Activated naive CD4-positive, alpha-beta T cell treated with anti-CD3 and anti-CD28 coated beads, Interleukin-2, amount 10 ng/mL, durations not matched to agents 7 days and 5 days (primary cell): Measurements from ENCODE around the gene AGMO.
"Not testable (repeated sequence)": the region's sequence is repeated elsewhere in the genome, so short reads cannot be mapped to it uniquely, and the experiment has no call there.

Source experiments
- CTCF ChIA-PET: fragments of 350-600 bp; sonication (Branson Sonifier 250); formaldehyde crosslinking; loops from one replicate; lab custom pipeline; 2021; ENCODE audit warnings: antibody characterized with exemption; lab: Charles Lee
- DNase-seq: peaks from one replicate; pipeline ENCODE4 v3.0.0-alpha.2; 2020
- H3K27ac Mint-ChIP-seq: one replicate; pipeline ENCODE4 v1.8.0; 2021; ENCODE audit warnings: mild to moderate bottlenecking, moderate library complexity, mixed read lengths
- H3K27me3 Mint-ChIP-seq: one replicate; pipeline ENCODE4 v1.8.0; 2021; ENCODE audit warnings: mild to moderate bottlenecking, mixed read lengths
- H3K36me3 Mint-ChIP-seq: one replicate; pipeline ENCODE4 v1.8.0; 2021; ENCODE audit warnings: mixed read lengths
- H3K4me1 Mint-ChIP-seq: one replicate; pipeline ENCODE4 v1.8.0; 2021; ENCODE audit warnings: mixed read lengths
- H3K4me3 Mint-ChIP-seq: one replicate; pipeline ENCODE4 v1.8.0; 2021; ENCODE audit warnings: mild to moderate bottlenecking, moderate library complexity, mixed read lengths
- H3K9me3 Mint-ChIP-seq: one replicate; pipeline ENCODE4 v1.8.0; 2021; ENCODE audit warnings: mixed read lengths

Gene AGMO

DNA sequence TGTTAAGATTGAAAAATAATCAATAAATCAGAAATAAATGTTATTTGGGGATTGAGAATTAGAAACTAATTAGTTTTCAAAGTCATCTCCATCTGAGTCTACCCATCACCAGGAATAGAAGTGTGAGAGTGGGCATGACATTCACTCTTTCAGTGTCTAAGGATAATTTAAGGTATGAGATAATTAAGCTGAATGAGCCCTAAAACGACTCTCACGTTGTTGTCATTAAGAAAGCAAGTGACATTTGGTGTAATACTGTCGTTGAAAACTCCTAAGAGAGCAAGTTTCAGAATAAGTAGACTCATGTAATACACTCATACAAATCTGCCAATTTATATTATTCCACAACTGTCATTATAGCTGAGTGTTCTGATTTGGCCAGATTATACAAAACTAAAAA is 7.1 kb downstream of the AGMO start:
- Mint-ChIP-seq H3K27me3 (no peaks in the 10 kb centered on the region), H3K4me3 (no peak overlapping the region), H3K27ac (no peak overlapping the region), H3K4me1 (no peaks in the 10 kb centered on the region), H3K9me3 (peaks cover 6% of the 10 kb centered on the region), H3K36me3 (no peaks in the 10 kb centered on the region)
- DNase-seq, result no peak
- CTCF ChIA-PET, result no interaction called here

DNA sequence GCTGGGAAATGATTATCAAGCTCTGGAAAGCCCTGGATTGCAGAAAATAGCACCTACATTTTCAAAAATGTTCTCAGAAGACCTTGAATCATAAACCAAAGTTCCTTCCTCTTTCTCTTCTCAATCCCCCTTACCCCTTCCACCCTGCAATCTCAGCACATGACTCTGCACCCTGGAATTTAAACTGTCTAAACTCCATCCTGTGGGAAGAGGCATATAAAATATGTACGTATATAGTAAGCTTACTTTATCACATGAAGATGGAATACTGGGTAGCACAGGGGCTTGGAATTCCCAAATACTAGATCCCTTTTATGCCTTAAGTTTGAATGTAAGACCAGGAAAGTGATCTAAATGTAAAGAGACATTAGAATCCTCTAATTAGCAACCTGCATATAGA is 7.7 kb downstream of the AGMO start:
- Mint-ChIP-seq H3K36me3 (no peaks in the 10 kb centered on the region), H3K27ac (no peak overlapping the region), H3K4me3 (no peak overlapping the region), H3K27me3 (no peaks in the 10 kb centered on the region), H3K4me1 (no peaks in the 10 kb centered on the region), H3K9me3 (peaks cover 2% of the 10 kb centered on the region)
- CTCF ChIA-PET, result no interaction called here
- no peak for DNase-seq

DNA sequence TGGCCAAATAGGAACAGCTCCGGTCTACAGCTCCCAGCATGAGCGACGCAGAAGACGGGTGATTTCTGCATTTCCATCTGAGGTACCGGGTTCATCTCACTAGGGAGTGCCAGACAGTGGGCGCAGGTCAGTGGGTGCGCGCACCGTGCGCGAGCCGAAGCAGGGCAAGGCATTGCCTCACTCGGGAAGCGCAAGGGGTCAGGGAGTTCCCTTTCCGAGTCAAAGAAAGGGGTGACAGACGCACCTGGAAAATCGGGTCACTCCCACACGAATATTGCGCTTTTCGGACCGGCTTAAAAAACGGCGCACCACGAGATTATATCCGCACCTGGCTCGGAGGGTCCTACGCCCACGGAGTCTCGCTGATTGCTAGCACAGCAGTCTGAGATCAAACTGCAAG is 14.5 kb downstream of the AGMO start:
- CTCF ChIA-PET, H3K4me1 Mint-ChIP-seq, H3K4me3 Mint-ChIP-seq, H3K27me3 Mint-ChIP-seq, H3K36me3 Mint-ChIP-seq, H3K27ac Mint-ChIP-seq, DNase-seq, H3K9me3 Mint-ChIP-seq: not testable (repeated sequence)

DNA sequence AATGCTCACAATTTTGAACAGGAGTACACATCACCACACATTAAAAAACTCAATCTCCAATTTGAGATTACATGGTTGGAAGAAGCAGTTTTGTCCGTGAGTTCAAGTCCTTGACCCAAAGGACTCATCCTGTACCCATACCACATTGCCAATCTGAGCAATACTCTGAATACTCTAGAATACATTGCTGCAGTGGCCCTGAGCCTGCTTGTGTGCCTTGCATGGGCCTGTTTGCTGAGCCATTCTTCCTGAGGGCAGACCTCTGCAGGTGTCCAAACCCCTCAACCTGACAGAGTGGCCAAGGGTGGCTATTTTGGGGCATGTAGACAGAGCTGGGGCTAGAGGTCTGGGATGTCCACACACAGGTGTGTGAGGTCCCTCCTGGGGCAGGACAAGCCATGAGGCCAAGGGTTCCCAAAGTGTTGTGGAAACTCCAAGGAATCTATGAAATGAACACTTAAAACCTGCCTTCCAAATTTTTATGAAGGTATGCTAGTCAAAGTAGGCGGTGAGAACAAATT is 15.5 kb downstream of the AGMO start:
- Mint-ChIP-seq H3K36me3 (no peaks in the 10 kb centered on the region), H3K27me3 (no peaks in the 10 kb centered on the region), H3K27ac (no peak overlapping the region), H3K4me1 (no peaks in the 10 kb centered on the region), H3K4me3 (no peak overlapping the region), H3K9me3 (peaks cover 9% of the 10 kb centered on the region)
- DNase-seq, result no peak
- CTCF ChIA-PET, result no interaction called here

DNA sequence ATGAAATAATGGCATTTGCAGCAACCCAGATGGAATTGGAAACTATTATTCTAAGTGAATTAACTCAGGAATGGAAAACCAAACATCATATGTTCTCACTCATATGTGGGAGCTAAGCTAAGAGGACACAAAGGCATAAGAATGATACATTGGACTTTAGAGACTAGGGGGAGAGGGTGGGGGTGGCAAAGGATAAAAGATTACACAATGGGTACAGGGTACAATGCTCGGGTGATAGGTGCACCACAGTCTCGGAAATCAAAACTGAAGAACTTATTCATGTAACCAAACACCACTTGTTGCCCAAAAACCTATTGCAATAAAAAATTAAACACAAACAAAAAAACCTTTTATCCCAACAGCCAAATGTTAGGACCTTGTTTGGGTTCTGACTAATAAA is 17.8 kb downstream of the AGMO start:
- Mint-ChIP-seq H3K27ac (no peak overlapping the region), H3K9me3 (peaks cover 9% of the 10 kb centered on the region), H3K27me3 (no peaks in the 10 kb centered on the region), H3K4me1 (no peaks in the 10 kb centered on the region), H3K36me3 (no peaks in the 10 kb centered on the region), H3K4me3 (no peak overlapping the region)
- no peak for DNase-seq
- CTCF ChIA-PET, result no interaction called here

- H3K4me1 Mint-ChIP-seq, result no peaks in the 10 kb centered on the region
- CTCF ChIA-PET, result no interaction called here
- H3K36me3 Mint-ChIP-seq, result no peaks in the 10 kb centered on the region
- H3K27ac Mint-ChIP-seq, result no peak overlapping the region
- DNase-seq, result no peak
- H3K4me3 Mint-ChIP-seq, result no peak overlapping the region
- H3K9me3 Mint-ChIP-seq, result peaks cover 9% of the 10 kb centered on the region
- H3K27me3 Mint-ChIP-seq, result no peaks in the 10 kb centered on the region
These were observed 18.6 kb downstream of the AGMO start for GRCh38 chr7:15543256-15543655.

DNA sequence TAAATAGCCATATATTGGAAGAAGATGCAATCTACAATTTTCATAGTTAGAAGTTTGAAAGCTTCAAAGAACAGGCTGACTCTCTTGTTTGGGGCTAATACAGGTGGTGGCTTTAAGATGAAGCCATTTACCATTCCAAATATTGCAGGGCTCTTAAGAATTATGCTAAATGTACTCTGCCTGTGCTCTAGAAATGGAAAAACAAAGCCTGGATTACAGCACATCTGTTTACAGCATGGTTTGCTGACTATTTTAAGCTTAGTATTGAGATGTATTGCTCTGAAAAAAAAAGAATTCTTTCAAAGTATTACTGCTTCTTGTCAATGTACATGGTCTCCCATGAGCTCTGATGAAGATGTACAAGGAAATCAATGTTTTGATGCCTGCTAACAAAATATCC is 34.2 kb downstream of the AGMO start:
- Mint-ChIP-seq H3K27me3 (no peaks in the 10 kb centered on the region), H3K36me3 (no peaks in the 10 kb centered on the region), H3K4me1 (no peaks in the 10 kb centered on the region), H3K27ac (no peak overlapping the region), H3K9me3 (peaks cover 5% of the 10 kb centered on the region), H3K4me3 (no peak overlapping the region)
- no peak for DNase-seq
- CTCF ChIA-PET, result no interaction called here

DNA sequence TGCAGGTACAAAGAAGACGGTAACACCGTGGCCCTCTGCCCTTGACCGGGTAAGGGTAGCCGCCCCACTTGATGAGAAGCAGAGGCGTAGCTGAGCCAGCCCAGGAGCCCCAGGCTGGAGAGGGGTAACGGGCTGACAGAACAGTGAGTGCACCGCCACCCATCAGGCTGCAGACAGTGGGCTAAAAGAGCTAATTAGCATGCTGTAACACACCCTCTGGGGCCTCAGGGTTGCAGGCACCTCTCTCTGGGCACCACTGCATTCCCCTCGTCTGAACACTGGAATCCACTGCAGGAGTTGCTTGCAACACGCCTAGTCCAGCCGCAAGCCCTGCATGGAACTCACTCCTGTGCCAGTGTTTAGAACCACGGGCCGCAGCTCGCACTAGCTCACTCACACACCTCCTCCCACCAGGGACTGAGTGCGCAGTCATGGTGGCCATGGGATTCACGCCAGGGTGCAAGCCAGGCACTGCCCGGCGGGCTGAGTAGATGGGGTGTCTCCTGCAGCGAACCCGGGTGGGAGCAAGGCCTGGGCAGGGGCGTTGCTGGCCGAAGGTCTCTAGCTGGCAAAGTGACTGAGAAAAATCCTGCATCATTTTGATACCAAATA is 36.1 kb downstream of the AGMO start:
- no peak for DNase-seq
- H3K9me3 Mint-ChIP-seq, result peaks cover 7% of the 10 kb centered on the region
- no peaks in the 10 kb centered on the region for H3K4me1 Mint-ChIP-seq
- no peaks in the 10 kb centered on the region for H3K36me3 Mint-ChIP-seq
- H3K27ac Mint-ChIP-seq, result no peak overlapping the region
- H3K27me3 Mint-ChIP-seq, result no peaks in the 10 kb centered on the region
- CTCF ChIA-PET, result no interaction called here
- no peak overlapping the region for H3K4me3 Mint-ChIP-seq

DNA sequence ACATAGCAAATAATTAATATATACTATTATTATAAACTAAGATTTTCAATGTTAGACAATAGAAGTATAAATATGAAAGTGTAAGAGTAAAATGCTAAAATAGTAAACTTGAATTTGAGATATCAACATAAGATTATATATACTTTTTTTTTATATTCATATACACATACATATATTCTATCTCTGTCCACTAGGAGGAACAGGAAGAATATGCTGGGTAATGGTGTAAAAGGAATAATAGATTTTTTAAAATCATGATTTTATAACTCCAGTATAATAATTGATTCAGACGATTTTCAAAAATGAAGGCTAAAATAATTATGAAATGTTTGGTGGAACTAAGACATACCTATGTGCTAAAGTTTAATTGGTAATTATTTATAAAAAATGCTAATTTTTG is 37.7 kb downstream of the AGMO start:
- CTCF ChIA-PET, result no interaction called here
- peaks cover 15% of the 10 kb centered on the region for H3K9me3 Mint-ChIP-seq

GRCh38 chr7:15517865-15518264 is 44.0 kb downstream of the AGMO start:
- CTCF ChIA-PET, H3K4me3 Mint-ChIP-seq, H3K36me3 Mint-ChIP-seq, H3K4me1 Mint-ChIP-seq, H3K27ac Mint-ChIP-seq, H3K27me3 Mint-ChIP-seq, DNase-seq: not testable (repeated sequence)
- H3K9me3 Mint-ChIP-seq, result peaks cover 15% of the 10 kb centered on the region

More for the DNA sequence above, 37.7 kb downstream of the AGMO start:
- DNase-seq, result no peak
- no peak overlapping the region for H3K4me3 Mint-ChIP-seq
- H3K27me3 Mint-ChIP-seq, result no peaks in the 10 kb centered on the region
- no peaks in the 10 kb centered on the region for H3K36me3 Mint-ChIP-seq
- H3K4me1 Mint-ChIP-seq, result no peaks in the 10 kb centered on the region
- no peak overlapping the region for H3K27ac Mint-ChIP-seq

DNA sequence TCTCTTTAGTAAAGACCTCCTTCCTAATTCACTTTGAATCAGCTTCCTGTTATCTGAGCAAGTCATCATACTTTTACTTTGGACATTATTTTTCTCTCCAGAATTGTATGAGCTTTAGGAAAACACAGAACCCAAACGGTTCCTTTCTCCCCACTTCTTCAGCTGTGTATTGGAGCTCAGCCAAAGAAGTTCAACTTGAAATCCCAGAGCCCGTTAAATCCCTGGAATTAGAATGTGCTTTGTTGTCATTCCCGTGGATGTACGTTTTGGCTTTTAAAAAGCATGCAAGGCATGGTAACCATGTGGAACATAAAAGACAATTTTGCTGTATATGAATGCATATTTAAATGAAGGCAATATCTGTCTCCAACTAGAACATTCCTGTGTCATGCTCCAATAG is 46.6 kb downstream of the AGMO start:
- no peak for DNase-seq
- Mint-ChIP-seq H3K27ac (no peak overlapping the region), H3K36me3 (no peaks in the 10 kb centered on the region), H3K4me1 (no peaks in the 10 kb centered on the region), H3K9me3 (peaks cover 8% of the 10 kb centered on the region), H3K4me3 (no peak overlapping the region), H3K27me3 (no peaks in the 10 kb centered on the region)
- CTCF ChIA-PET, result no interaction called here

DNA sequence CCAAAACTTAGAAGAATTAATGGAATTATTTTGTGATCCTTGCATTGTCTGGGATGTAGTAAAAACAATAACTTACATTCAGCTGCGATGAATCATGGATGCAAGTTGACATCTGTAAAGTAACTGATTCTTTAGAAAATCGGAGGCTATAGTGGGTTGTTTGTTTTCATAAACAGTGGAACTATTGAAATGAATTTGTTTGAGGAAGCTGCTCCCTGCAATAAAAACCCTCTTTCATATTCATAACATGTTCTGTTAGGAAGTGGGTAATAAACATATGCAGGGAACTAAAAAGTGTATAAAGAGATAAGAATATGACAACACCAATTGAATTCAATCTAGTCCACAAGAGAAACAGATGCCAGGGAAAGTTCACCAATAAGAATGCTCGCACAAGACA is 53.6 kb downstream of the AGMO start:
- H3K9me3 Mint-ChIP-seq, result peaks cover 2% of the 10 kb centered on the region
- no peak for DNase-seq
- CTCF ChIA-PET, result no interaction called here

DNA sequence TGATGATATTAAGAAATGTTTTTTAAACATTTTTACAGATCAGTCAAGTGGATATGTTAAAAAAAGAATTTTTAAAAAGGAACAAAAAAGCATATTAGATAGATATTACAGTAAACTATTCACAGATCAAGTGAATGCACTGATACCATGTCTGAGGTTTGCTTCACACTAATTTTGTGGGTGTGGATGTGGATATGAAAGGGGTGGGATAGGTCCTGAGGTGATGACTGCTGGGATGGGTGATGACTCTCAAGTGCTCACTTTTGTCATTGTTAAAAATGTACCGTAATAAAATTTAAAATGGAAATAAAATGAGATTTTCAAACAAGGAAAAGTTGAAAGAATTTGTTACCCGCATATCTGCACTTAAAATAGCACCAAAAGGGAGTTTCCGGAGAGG is 54.1 kb downstream of the AGMO start:
- Mint-ChIP-seq H3K36me3 (no peaks in the 10 kb centered on the region), H3K4me1 (no peaks in the 10 kb centered on the region), H3K9me3 (peaks cover 3% of the 10 kb centered on the region), H3K27me3 (no peaks in the 10 kb centered on the region), H3K4me3 (no peak overlapping the region), H3K27ac (no peak overlapping the region)
- no peak for DNase-seq
- CTCF ChIA-PET, result no interaction called here

More for the DNA sequence above, 53.6 kb downstream of the AGMO start:
- H3K4me1 Mint-ChIP-seq, result no peaks in the 10 kb centered on the region
- no peaks in the 10 kb centered on the region for H3K27me3 Mint-ChIP-seq
- no peak overlapping the region for H3K4me3 Mint-ChIP-seq
- H3K36me3 Mint-ChIP-seq, result no peaks in the 10 kb centered on the region
- H3K27ac Mint-ChIP-seq, result no peak overlapping the region

DNA sequence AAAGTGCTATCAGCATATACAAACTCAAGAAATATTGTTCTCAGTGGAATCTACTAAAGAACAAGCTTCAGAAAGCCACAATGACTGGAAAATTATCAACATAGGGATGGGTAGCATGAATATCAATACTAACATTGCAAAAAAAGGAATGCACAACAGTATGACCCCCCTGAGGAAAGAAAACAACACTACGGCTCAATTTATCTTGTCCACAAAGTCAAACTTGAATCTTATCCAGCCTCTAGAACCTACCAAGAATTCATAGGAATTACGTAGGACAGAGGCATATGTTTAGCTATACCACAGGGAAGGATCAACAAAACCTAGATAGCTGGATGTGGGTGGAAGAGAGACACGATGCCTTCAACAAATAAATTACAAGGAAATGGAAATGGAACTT is 54.6 kb downstream of the AGMO start:
- CTCF ChIA-PET, result no interaction called here
- H3K4me3 Mint-ChIP-seq, result no peak overlapping the region
- H3K9me3 Mint-ChIP-seq, result peaks cover 4% of the 10 kb centered on the region
- H3K4me1 Mint-ChIP-seq, result no peaks in the 10 kb centered on the region
- H3K27ac Mint-ChIP-seq, result no peak overlapping the region
- no peaks in the 10 kb centered on the region for H3K36me3 Mint-ChIP-seq
- DNase-seq, result no peak
- H3K27me3 Mint-ChIP-seq, result no peaks in the 10 kb centered on the region

GRCh38 chr7:15505761-15506160 is 56.1 kb downstream of the AGMO start:
- no peaks in the 10 kb centered on the region for H3K4me1 Mint-ChIP-seq
- no peaks in the 10 kb centered on the region for H3K36me3 Mint-ChIP-seq
- CTCF ChIA-PET, result no interaction called here
- H3K9me3 Mint-ChIP-seq, result peaks cover 4% of the 10 kb centered on the region
- no peaks in the 10 kb centered on the region for H3K27me3 Mint-ChIP-seq
- DNase-seq, result no peak
- H3K4me3 Mint-ChIP-seq, result no peak overlapping the region
- no peak overlapping the region for H3K27ac Mint-ChIP-seq

DNA sequence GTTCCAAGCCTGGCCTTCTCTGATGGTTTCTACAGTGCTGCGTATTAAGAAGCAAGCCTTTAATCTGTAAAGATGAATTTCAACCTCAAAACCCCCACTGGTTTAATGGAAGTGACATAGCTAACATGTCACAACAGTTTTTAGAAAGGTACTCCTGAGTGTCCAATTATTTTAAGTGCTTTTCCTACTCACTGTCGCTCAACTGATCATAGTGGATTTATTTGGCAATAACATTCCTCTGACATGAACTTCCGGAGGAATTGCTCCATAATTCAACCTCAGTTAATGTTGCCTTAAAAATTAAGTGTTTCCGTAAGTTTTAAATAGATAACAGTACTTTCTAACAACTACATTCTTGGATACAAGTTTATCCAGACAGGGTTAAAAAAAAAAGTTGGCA is 57.5 kb downstream of the AGMO start:
- Mint-ChIP-seq H3K36me3 (no peaks in the 10 kb centered on the region), H3K4me1 (no peaks in the 10 kb centered on the region), H3K4me3 (no peak overlapping the region), H3K9me3 (peaks cover 4% of the 10 kb centered on the region), H3K27ac (no peak overlapping the region), H3K27me3 (no peaks in the 10 kb centered on the region)
- CTCF ChIA-PET, result no interaction called here
- no peak for DNase-seq
